GM10266 (cell line): ENCODE data around the gene ANGPTL7.
"Not testable (repeated sequence)": the region's sequence is repeated elsewhere in the genome, so short reads cannot be mapped to it uniquely, and the experiment has no call there.

Experiments
- DNase-seq: peaks from one replicate; pipeline ENCODE4 v3.0.0; 2012; ENCODE audit errors: extremely low spot score
- CTCF ChIP-seq: IDR thresholded peaks from 2 replicates; pipeline ENCODE4 v1.5.1; 2012; ENCODE audit warnings: mild to moderate bottlenecking, low read depth; ENCODE audit not compliant: control insufficient read depth, insufficient read depth; ENCODE audit errors: missing control alignments

Gene ANGPTL7

GRCh38 chr1:11170102-11170501 is 19.1 kb upstream of the ANGPTL7 start:
- no peak for TF ChIP-seq CTCF
- no peak for DNase-seq

- no peak for TF ChIP-seq CTCF
- no peak for DNase-seq
Observed at GRCh38 chr1:11174261-11174942, 14.8 kb upstream of the ANGPTL7 start.

- no peak for DNase-seq
- TF ChIP-seq CTCF = no peak
Observed at GRCh38 chr1:11175461-11175860, 13.7 kb upstream of the ANGPTL7 start.

GRCh38 chr1:11176081-11176706 is 13.0 kb upstream of the ANGPTL7 start:
- DNase-seq = no peak

GRCh38 chr1:11178021-11179015 is 10.8 kb upstream of the ANGPTL7 start:
- no peak for TF ChIP-seq CTCF
- no peak for DNase-seq

More at GRCh38 chr1:11176081-11176706, 13.0 kb upstream of the ANGPTL7 start:
- TF ChIP-seq CTCF = no peak

- no peak for DNase-seq
- TF ChIP-seq CTCF = no peak
Observed at GRCh38 chr1:11179125-11179524, 10.0 kb upstream of the ANGPTL7 start.

GRCh38 chr1:11179749-11180148 is 9.4 kb upstream of the ANGPTL7 start:
- DNase-seq = not testable (repeated sequence)
